H1 (cell line): ENCODE measurements around the gene CLINT1.
A peak's percentile ranks its signal among the peaks of the same experiment; 100 is the strongest.

ENCODE experiments used
- CBX5 ChIP-seq: fragments of 300-800, 300-1000 bp; sonication (generic); IDR thresholded peaks from 2 replicates; pipeline ENCODE4 v1.7.1; 2016; ENCODE audit warnings: antibody characterized with exemption, low read length, low read depth
- CREB1 ChIP-seq: IDR thresholded peaks from 2 replicates; pipeline ENCODE4 v1.6.1; 2012; ENCODE audit warnings: inconsistent platforms
- CTCF ChIP-seq, 3 experiments: IDR thresholded peaks; 1 replicate in 2 of 3; 2 replicates in 1 of 3; pipeline versions ENCODE4 v1.5.1 to v1.6.1; 2011; ENCODE audit warnings: low read length in 3 of 3, mild to moderate bottlenecking in 3 of 3, inconsistent platforms in 2 of 3, low read depth in 1 of 3, moderate library complexity in 1 of 3; ENCODE audit not compliant: insufficient read depth in 1 of 3; ENCODE audit errors: control extremely low read depth in 1 of 3
- FOSL1 ChIP-seq: IDR thresholded peaks from 2 replicates; pipeline ENCODE4 v1.6.1; 2011; ENCODE audit warnings: mild to moderate bottlenecking, low read depth, low read length, moderate library complexity; ENCODE audit not compliant: insufficient read depth
- JUN ChIP-seq: IDR thresholded peaks from 2 replicates; pipeline ENCODE4 v1.6.1; 2011; ENCODE audit warnings: low read depth, mild to moderate bottlenecking, improper control_type of control experiment, low read length
- JUND ChIP-seq: IDR thresholded peaks from 2 replicates; pipeline ENCODE4 v1.6.1; 2011; ENCODE audit warnings: mild to moderate bottlenecking, improper control_type of control experiment, low read length
- NRF1 ChIP-seq: IDR thresholded peaks from 2 replicates; pipeline ENCODE4 v1.6.1; 2011; ENCODE audit warnings: mild to moderate bottlenecking, low read depth, low read length, improper control_type of control experiment
- POLR2A ChIP-seq, 2 experiments: IDR thresholded peaks; 1 replicate in 1 of 2; 2 replicates in 1 of 2; pipeline ENCODE4 v1.6.1; 2011; ENCODE audit warnings: low read depth in 2 of 2, low read length in 2 of 2, mild to moderate bottlenecking in 2 of 2; ENCODE audit errors: control extremely low read depth in 1 of 2
- POLR2AphosphoS5 ChIP-seq: IDR thresholded peaks from 2 replicates; pipeline ENCODE4 v1.6.1; 2011; ENCODE audit warnings: low read depth, low read length
- SIRT6 ChIP-seq: IDR thresholded peaks from one replicate; pipeline ENCODE4 v1.7.1; 2012; ENCODE audit warnings: low read length, inconsistent platforms
- TAF7 ChIP-seq: optimal IDR thresholded peaks from 2 replicates; pipeline ENCODE3; 2011; ENCODE audit warnings: low read depth, mild to moderate bottlenecking, inconsistent platforms, low read length, moderate library complexity, borderline replicate concordance
- TF ChIP-seq, protein P1 (sequence below): IDR thresholded peaks from 2 replicates; pipeline ENCODE4 v1.6.1; 2012; ENCODE audit warnings: inconsistent platforms

- TF ChIP-seq TAF7 (no peak), CTCF (IDR thresholded peaks at IDR 0.05; ENCODE audit: control extremely low read depth in 1 of 3, insufficient read depth in 1 of 3, low read depth in 1 of 3, low read length in 3 of 3) (peak; percentile 97 to 100 (median 99)), CBX5 (no peak), SIRT6 (no peak), POLR2AphosphoS5 (no peak; the same call in 1 of the 2 replicates), POLR2A (IDR thresholded peaks at IDR 0.05; ENCODE audit: control extremely low read depth in 1 of 2, low read depth in 2 of 2, low read length in 2 of 2) (peak in 1 of 2 experiments; percentile 19; a peak in 1 of 3 replicates), CREB1 (peak; percentile 29; the same call in 1 of the 2 replicates), NRF1 (peak; percentile 43; the same call in 1 of the 2 replicates), JUND (peak; percentile 68), FOSL1 (no peak), JUN (no peak)
- TF ChIP-seq, protein P1, sequence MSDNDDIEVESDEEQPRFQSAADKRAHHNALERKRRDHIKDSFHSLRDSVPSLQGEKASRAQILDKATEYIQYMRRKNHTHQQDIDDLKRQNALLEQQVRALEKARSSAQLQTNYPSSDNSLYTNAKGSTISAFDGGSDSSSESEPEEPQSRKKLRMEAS: peak; percentile 77
Observed at GRCh38 chr5:157743163-157744050, 115.5 kb downstream of the CLINT1 start, which contains the start of gene LSM11.
